ENCODE measurements around the gene ANG. TPM values are rescaled to one million over a fixed set of nuclear protein-coding genes. Genes with fewer than 3 reads are reported as not detected.
"Not testable (repeated sequence)": the region's sequence is repeated elsewhere in the genome, so short reads cannot be mapped to it uniquely, and the experiment has no call there.

Gene ANG
- total RNA-seq, 2 experiments from 2014 or later = 0.83 to 1.8 TPM

DNA sequence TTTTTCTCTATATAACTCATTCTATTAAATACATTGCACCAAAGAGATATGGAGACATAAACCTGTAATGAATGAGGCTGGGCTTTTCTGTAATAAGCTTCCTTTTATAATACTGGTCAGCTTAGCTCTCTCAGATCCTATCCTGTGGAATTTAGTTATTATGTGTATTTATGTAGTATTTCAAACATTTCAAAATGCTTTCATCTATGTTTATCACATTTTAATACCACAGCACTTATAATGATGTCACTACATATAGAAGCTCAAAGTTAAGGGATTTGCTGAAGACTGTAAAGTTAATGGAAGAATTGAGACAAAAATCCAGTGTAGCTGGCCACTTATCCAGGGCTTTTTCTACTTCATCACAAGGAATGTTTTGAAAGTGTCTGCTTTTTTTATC lies 11.4 kb downstream of the ANG start:
- H3K27me3 Mint-ChIP-seq = no peaks in the 10 kb centered on the region
- ChIA-PET CTCF (interaction anchor here (0.8 to 1.7 kb wide), 10 partner anchors 9 to 271 kb away, joined by 3 to 7 read pairs (median 4); no protein-coding TSS in a partner anchor), POLR2A (no interaction called here)
- no peak overlapping the region for H3K27ac Mint-ChIP-seq
- no peaks in the 10 kb centered on the region for H3K4me1 Mint-ChIP-seq
- intact Hi-C loops (cut with DNase I, micrococcal nuclease) = no loop called here
- no peaks in the 10 kb centered on the region for H3K36me3 Mint-ChIP-seq (ENCODE audit: low read depth)
- DNase-seq (no peak), ATAC-seq (no peak)
- H3K9me3 Mint-ChIP-seq (ENCODE audit: low read depth) = no peaks in the 10 kb centered on the region
- no peak overlapping the region for H3K4me3 Mint-ChIP-seq

- H3K4me3 Mint-ChIP-seq; H3K4me1 Mint-ChIP-seq; ATAC-seq; H3K36me3 Mint-ChIP-seq (ENCODE audit: low read depth); H3K27ac Mint-ChIP-seq; DNase-seq; H3K9me3 Mint-ChIP-seq (ENCODE audit: low read depth); H3K27me3 Mint-ChIP-seq; intact Hi-C loops (cut with DNase I, micrococcal nuclease); POLR2A ChIA-PET: not testable (repeated sequence)
- CTCF ChIA-PET = interaction anchor here (1.2 to 1.7 kb wide), 2 partner anchors 16 to 270 kb away, joined by 3 to 7 read pairs; no protein-coding TSS in a partner anchor
These were observed 12.4 kb downstream of the ANG start for GRCh38 chr14:20700965-20701364.

DNA sequence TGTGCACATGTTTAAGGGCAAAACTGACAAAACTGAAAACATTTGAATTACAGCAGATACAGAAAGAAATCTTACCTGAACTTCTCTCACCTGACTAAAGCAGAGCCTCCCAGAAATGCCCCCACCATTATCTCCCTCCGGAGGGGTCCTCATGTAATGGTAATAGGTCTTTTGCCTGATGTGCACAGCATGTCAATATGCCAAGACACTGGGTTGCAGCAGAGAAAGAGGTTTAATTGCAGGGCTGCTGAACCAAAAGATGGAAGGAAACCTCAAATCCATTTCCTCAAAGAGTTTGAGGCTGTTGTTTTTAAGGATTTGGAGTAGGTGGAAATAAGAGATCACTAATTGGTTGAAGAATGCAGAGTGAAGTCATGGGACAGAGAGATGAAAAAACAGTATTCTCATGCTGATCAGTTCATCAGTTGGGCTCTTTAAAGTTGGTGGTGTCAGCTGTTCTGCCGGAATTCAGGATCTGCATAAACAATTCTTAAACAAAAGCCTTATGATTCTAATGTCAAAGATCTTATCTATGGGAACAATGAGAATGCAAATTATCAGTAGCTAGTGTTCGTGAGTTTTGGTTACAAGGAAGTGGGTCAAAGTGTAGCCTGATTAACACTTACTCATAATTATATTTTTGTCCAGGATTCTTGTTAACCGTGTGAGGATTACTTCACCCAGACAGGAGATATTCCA lies 18.2 kb downstream of the ANG start:
- ChIA-PET CTCF (interaction anchor here (0.5 to 2.0 kb wide), 6 partner anchors 8 to 378 kb away, joined by 3 to 6 read pairs (median 4); no protein-coding TSS in a partner anchor), POLR2A (no interaction called here)
- H3K27ac Mint-ChIP-seq = no peak overlapping the region
- H3K9me3 Mint-ChIP-seq (ENCODE audit: low read depth) = no peaks in the 10 kb centered on the region
- intact Hi-C loops (cut with DNase I, micrococcal nuclease) = no loop called here
- no peaks in the 10 kb centered on the region for H3K36me3 Mint-ChIP-seq (ENCODE audit: low read depth)
- H3K4me3 Mint-ChIP-seq = no peak overlapping the region
- ATAC-seq = no peak
- no peaks in the 10 kb centered on the region for H3K4me1 Mint-ChIP-seq
- no peak for DNase-seq
- no peaks in the 10 kb centered on the region for H3K27me3 Mint-ChIP-seq

- H3K27ac Mint-ChIP-seq = no peak overlapping the region
- no peaks in the 10 kb centered on the region for H3K27me3 Mint-ChIP-seq
- ChIA-PET CTCF (interaction anchor here (1.0 to 2.0 kb wide), 5 partner anchors 9 to 307 kb away, joined by 3 to 6 read pairs (median 4); no protein-coding TSS in a partner anchor), POLR2A (no interaction called here)
- no peak overlapping the region for H3K4me3 Mint-ChIP-seq
- intact Hi-C loops (cut with DNase I, micrococcal nuclease) = no loop called here
- H3K4me1 Mint-ChIP-seq = no peaks in the 10 kb centered on the region
- DNase-seq (no peak), ATAC-seq (no peak)
- H3K36me3 Mint-ChIP-seq (ENCODE audit: low read depth) = no peaks in the 10 kb centered on the region
- no peaks in the 10 kb centered on the region for H3K9me3 Mint-ChIP-seq (ENCODE audit: low read depth)
These were observed 19.1 kb downstream of the ANG start for GRCh38 chr14:20707622-20708021.

GRCh38 chr14:20711261-20711660 lies 22.7 kb downstream of the ANG start:
- Mint-ChIP-seq H3K27ac (no peak overlapping the region), H3K9me3 (ENCODE audit: low read depth) (no peaks in the 10 kb centered on the region), H3K36me3 (ENCODE audit: low read depth) (no peaks in the 10 kb centered on the region), H3K4me1 (peaks cover 3% of the 10 kb centered on the region), H3K27me3 (peaks cover 2% of the 10 kb centered on the region), H3K4me3 (no peak overlapping the region)
- ChIA-PET POLR2A (no interaction called here), CTCF (no interaction called here)
- no peak for DNase-seq
- ATAC-seq = no peak
- intact Hi-C loops (cut with DNase I, micrococcal nuclease) = no loop called here

- ATAC-seq (no peak), DNase-seq (no peak)
- intact Hi-C loops (cut with DNase I, micrococcal nuclease) = no loop called here
- Mint-ChIP-seq H3K27ac (no peak overlapping the region), H3K4me1 (peaks cover 3% of the 10 kb centered on the region), H3K4me3 (no peak overlapping the region), H3K9me3 (ENCODE audit: low read depth) (no peaks in the 10 kb centered on the region), H3K36me3 (ENCODE audit: low read depth) (no peaks in the 10 kb centered on the region), H3K27me3 (peaks cover 2% of the 10 kb centered on the region)
- CTCF ChIA-PET = no interaction called here
- POLR2A ChIA-PET = no interaction called here
These were observed 23.1 kb downstream of the ANG start for GRCh38 chr14:20711685-20712084.

- no peaks in the 10 kb centered on the region for H3K36me3 Mint-ChIP-seq (ENCODE audit: low read depth)
- ATAC-seq (no peak), DNase-seq (no peak)
- intact Hi-C loops (cut with DNase I, micrococcal nuclease) = no loop called here
- ChIA-PET POLR2A (no interaction called here), CTCF (no interaction called here)
- H3K9me3 Mint-ChIP-seq (ENCODE audit: low read depth) = no peaks in the 10 kb centered on the region
- H3K27me3 Mint-ChIP-seq = peaks cover 2% of the 10 kb centered on the region
- no peak overlapping the region for H3K27ac Mint-ChIP-seq
- H3K4me1 Mint-ChIP-seq = peaks cover 3% of the 10 kb centered on the region
- H3K4me3 Mint-ChIP-seq = no peak overlapping the region
These were observed 24.3 kb downstream of the ANG start for GRCh38 chr14:20712904-20713303.

- peaks cover 3% of the 10 kb centered on the region for H3K4me1 Mint-ChIP-seq
- H3K4me3 Mint-ChIP-seq = no peak overlapping the region
- ATAC-seq (no peak), DNase-seq (no peak)
- ChIA-PET CTCF (interaction anchor here (0.6 to 0.9 kb wide), 3 partner anchors 80 to 177 kb away, joined by 3 to 4 read pairs (median 3); no protein-coding TSS in a partner anchor), POLR2A (no interaction called here)
- H3K27ac Mint-ChIP-seq = no peak overlapping the region
- H3K27me3 Mint-ChIP-seq = peaks cover 2% of the 10 kb centered on the region
- H3K9me3 Mint-ChIP-seq (ENCODE audit: low read depth) = no peaks in the 10 kb centered on the region
- intact Hi-C loops (cut with DNase I, micrococcal nuclease) = no loop called here
- H3K36me3 Mint-ChIP-seq (ENCODE audit: low read depth) = no peaks in the 10 kb centered on the region
These were observed 26.2 kb downstream of the ANG start for GRCh38 chr14:20714593-20715250.

DNA sequence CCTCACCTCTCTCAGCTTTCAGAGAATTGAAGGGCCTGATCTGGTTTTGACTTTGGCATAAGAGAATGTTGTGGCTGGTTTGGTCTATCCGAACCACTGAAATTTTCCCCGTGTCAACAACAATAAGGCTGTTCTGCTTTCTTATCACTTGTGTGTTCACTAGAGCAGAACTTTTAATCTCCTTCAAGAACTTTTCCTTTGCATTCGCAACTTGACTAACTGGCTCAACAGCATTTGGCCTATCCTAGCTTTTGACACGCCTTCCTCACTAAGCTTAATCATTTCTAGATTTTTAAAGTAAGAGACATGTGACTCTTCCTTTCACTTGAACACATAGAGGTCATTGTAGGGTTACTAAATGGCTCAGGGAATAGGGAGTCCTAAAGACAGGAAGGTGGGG lies 31.2 kb downstream of the ANG start:
- Mint-ChIP-seq H3K36me3 (ENCODE audit: low read depth) (no peaks in the 10 kb centered on the region), H3K9me3 (ENCODE audit: low read depth) (no peaks in the 10 kb centered on the region), H3K4me1 (peaks cover 3% of the 10 kb centered on the region), H3K4me3 (no peak overlapping the region), H3K27me3 (peaks cover 23% of the 10 kb centered on the region), H3K27ac (no peak overlapping the region)
- intact Hi-C loops (cut with DNase I, micrococcal nuclease) = no loop called here
- CTCF ChIA-PET = interaction anchor here (0.7 to 0.8 kb wide), 2 partner anchors 19 to 154 kb away, joined by 3 read pairs; no protein-coding TSS in a partner anchor
- DNase-seq (no peak), ATAC-seq (no peak)
- POLR2A ChIA-PET = interaction anchor here (0.6 kb wide), 1 partner anchor 24 kb away, joined by 3 read pairs; no protein-coding TSS in a partner anchor

DNA sequence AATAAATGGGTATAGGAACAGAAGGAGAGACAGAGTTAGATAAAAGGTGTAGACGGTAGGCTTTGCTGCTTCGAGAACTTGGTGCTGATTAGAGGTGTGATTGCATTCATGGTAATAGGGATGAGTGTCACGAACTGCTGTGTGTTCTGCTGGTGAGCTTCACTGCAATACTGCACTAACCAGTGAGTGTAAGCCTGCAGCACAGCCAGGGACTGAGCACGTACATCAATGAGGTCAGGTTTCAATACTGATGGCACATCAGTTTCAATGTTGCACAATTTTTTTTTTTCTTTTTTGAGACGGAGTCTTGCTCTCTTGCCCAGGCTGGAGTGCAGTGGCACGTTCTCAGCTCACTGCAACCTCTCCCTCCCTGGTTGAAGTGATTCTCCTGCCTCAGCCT lies 32.2 kb downstream of the ANG start:
- CTCF ChIA-PET = no interaction called here
- H3K4me1 Mint-ChIP-seq = no peaks in the 10 kb centered on the region
- peaks cover 25% of the 10 kb centered on the region for H3K27me3 Mint-ChIP-seq
- DNase-seq (no peak), ATAC-seq (no peak)
- H3K36me3 Mint-ChIP-seq (ENCODE audit: low read depth) = no peaks in the 10 kb centered on the region
- no peak overlapping the region for H3K4me3 Mint-ChIP-seq
- no peaks in the 10 kb centered on the region for H3K9me3 Mint-ChIP-seq (ENCODE audit: low read depth)
- POLR2A ChIA-PET = no interaction called here
- no peak overlapping the region for H3K27ac Mint-ChIP-seq
- intact Hi-C loops (cut with DNase I, micrococcal nuclease) = no loop called here

GRCh38 chr14:20722016-20722415 lies 33.5 kb downstream of the ANG start:
- DNase-seq (no peak), ATAC-seq (no peak)
- Mint-ChIP-seq H3K36me3 (ENCODE audit: low read depth) (no peaks in the 10 kb centered on the region), H3K9me3 (ENCODE audit: low read depth) (no peaks in the 10 kb centered on the region), H3K4me3 (no peak overlapping the region), H3K27ac (no peak overlapping the region), H3K27me3 (peaks cover 31% of the 10 kb centered on the region), H3K4me1 (no peaks in the 10 kb centered on the region)
- ChIA-PET CTCF (no interaction called here), POLR2A (no interaction called here)
- intact Hi-C loops (cut with DNase I, micrococcal nuclease) = no loop called here

- Mint-ChIP-seq H3K27ac (no peak overlapping the region), H3K9me3 (ENCODE audit: low read depth) (no peaks in the 10 kb centered on the region), H3K4me3 (no peak overlapping the region), H3K27me3 (peaks cover 33% of the 10 kb centered on the region), H3K36me3 (ENCODE audit: low read depth) (no peaks in the 10 kb centered on the region), H3K4me1 (no peaks in the 10 kb centered on the region)
- ChIA-PET POLR2A (no interaction called here), CTCF (no interaction called here)
- intact Hi-C loops (cut with DNase I, micrococcal nuclease) = no loop called here
- ATAC-seq (no peak), DNase-seq (no peak)
These were observed 34.9 kb downstream of the ANG start for GRCh38 chr14:20723488-20723887.

All from activated CD4-positive, alpha-beta T cell treated with anti-CD3 and anti-CD28 coated beads for 36 hours (primary cell).